IPS-11a (cell line): Measurements from ENCODE around the gene SLC17A9.

Experiments used
- H3K4me3 ChIP-seq: one replicate; pipeline ENCODE4 v1.5.1; 2013; ENCODE audit warnings: low read depth, low read length, control low read depth

Gene SLC17A9

GRCh38 chr20:62937268-62938104, 15.0 kb upstream of the SLC17A9 start:
- H3K4me3 ChIP-seq: peak overlapping the region; percentile 85

- H3K4me3 ChIP-seq: peak within 1 kb of the TSS; percentile 98
Measured at GRCh38 chr20:62938105-62938888, 14.2 kb upstream of the SLC17A9 start, which contains the start of gene GID8. Gene GID8 (plus strand): TSS chr20:62938147. CDS start chr20:62941503, 3,356 bp downstream.

DNA sequence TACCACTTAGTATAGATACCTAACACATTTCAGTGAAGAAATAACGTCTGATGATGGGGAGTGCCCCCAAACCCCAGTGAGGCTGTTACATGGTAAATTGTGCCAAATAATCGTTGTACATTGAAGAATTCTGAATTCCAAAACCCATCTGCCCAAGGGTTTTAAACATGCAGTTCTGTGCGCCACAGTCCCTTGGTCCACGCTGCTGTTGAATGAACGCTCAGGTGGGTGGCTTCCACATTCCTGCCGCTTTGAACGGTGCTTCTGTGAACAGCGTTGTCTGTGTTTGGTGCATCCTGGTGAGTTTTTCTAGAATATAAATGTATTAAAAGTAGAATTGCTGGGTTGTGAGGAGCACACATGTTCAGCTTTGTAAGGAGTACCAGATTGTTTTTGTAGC, 11.6 kb upstream of the SLC17A9 start:
- H3K4me3 ChIP-seq: no peak overlapping the region

- no peak overlapping the region for H3K4me3 ChIP-seq
Measured at GRCh38 chr20:62941792-62942191, 10.7 kb upstream of the SLC17A9 start.

GRCh38 chr20:62942456-62942855, 10.1 kb upstream of the SLC17A9 start:
- no peak overlapping the region for H3K4me3 ChIP-seq

DNA sequence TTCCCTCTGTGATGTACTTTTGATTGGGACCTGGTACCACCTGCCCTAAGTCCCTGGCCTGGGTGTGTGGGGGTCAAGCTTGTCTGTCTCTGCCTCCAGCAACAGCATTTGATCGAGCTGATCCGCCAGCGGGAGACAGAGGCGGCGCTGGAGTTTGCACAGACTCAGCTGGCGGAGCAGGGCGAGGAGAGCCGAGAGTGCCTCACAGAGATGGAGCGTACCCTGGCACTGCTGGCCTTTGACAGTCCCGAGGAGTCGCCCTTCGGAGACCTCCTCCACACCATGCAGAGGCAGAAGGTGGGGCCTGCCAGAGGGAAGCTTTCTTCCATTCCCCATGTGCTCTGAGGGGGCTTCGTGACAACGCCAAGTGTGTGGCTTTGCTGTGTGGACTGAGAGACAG, 9.1 kb upstream of the SLC17A9 start:
- no peak overlapping the region for H3K4me3 ChIP-seq

DNA sequence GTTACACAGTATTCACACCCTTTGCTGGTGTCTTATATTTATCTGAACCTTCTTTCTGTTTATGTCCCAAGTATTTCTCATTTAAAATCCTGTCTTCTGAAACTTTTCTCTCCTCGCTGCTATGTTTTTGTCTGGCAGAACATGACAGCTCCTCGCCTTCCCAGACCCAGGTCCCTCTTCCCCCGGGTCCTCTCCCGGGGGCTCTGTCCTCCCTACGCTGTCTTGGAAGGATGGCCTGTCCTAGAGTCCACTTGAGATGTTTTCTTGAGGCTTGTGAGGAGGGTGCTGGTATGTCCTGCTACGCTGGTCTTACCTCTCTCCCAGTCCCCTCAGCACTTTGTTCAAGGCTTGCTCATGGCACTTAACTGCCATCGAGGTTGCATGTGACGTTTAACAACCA, 8.3 kb upstream of the SLC17A9 start:
- no peak overlapping the region for H3K4me3 ChIP-seq

DNA sequence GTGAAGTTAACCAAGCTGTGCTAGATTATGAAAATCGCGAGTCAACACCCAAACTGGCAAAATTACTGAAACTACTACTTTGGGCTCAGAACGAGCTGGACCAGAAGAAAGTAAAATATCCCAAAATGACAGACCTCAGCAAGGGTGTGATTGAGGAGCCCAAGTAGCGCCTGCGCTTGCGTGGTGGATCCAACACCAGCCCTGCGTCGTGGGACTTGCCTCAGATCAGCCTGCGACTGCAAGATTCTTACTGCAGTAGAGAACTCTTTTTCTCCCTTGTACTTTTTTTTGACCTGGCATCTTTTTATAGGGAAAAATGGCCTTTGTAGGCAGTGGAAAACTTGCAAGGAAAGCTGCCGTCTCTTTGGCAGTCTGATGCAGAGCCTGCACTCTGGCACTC, 7.8 kb upstream of the SLC17A9 start:
- no peak overlapping the region for H3K4me3 ChIP-seq

- H3K4me3 ChIP-seq: no peak overlapping the region
Measured at GRCh38 chr20:62945771-62946339, 6.7 kb upstream of the SLC17A9 start.

- H3K4me3 ChIP-seq: no peak overlapping the region
Measured at GRCh38 chr20:62946918-62947317, 5.6 kb upstream of the SLC17A9 start.

- H3K4me3 ChIP-seq: no peak overlapping the region
Measured at GRCh38 chr20:62947532-62948300, 4.8 kb upstream of the SLC17A9 start.

GRCh38 chr20:62949153-62949821, 3.2 kb upstream of the SLC17A9 start:
- no peak overlapping the region for H3K4me3 ChIP-seq

DNA sequence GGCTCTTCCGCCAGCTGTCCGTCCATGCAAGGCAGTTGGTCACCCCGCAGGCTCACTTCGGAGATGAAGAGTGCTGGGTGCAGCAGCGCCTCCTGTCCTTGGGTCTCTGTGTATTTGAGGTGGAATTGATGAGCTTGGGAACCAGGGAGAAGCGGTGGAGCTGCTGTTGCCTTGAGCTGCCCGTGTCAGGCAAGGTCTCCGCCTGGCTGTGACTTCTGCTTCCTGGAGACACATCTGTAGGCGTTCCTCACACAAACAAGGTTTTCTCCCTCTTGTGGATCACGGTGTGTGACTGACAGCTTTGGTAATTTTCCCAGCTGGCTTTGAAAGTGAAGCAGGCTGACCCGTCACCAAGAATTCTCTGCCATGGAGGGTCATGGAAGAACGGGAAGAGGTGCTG, 2.5 kb upstream of the SLC17A9 start:
- H3K4me3 ChIP-seq: no peak overlapping the region

DNA sequence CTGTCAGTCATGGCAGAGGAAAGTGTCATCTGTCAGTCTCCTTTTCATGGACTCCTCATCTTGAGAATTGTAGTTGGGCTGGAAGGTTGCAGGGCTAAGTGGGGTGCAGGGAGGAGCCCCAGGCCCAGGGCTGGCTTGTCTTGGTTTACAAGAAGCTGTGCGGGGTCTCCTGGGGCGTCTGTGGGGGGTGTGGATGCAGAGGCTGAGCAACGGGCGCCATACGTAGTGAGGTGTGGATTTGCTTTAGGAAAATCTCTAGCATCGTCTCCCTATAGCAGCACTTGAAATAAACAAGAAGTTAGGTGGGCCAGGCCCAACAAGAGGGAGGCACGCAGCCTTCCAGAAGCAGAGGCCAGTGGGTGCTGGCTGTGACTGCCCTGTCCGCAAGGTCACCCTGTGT, 1.8 kb upstream of the SLC17A9 start:
- no peak overlapping the region for H3K4me3 ChIP-seq

- no peak overlapping the region for H3K4me3 ChIP-seq
Measured at GRCh38 chr20:62951143-62951895, 1.2 kb upstream of the SLC17A9 start.

DNA sequence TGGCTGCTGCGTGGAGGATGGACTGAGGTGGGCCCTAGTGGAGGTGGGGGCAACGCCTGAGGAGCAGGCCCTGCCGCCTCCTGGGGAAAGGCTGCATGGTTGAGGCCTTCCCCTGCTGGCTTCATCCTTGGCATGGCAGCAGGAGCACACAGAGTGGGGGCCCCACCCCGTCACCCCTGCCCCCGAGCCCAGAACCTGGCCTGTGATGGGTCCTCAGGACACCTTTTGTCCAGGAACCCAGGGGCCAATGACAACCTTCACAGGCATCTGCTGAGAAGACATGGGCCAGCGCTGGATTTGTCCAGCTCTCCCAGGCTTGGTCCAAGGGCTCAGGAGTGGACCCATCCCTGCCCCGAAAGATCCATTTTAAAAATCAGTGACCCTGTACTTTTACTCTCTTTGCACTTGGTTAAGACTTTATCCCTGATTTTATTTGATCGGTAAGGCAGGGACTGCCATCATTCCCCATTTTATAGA, 575 bp upstream of the SLC17A9 start:
- H3K4me3 ChIP-seq: peak overlapping the region; percentile 31

- peak overlapping the region; percentile 18 for H3K4me3 ChIP-seq
Measured at GRCh38 chr20:62952968-62953838, 694 bp downstream of the SLC17A9 start.

GRCh38 chr20:62953839-62954703, 1.6 kb downstream of the SLC17A9 start:
- no peak overlapping the region for H3K4me3 ChIP-seq
